K562 (cell line): ENCODE data around the gene RPS6KA4. TPM values are rescaled to one million over a fixed set of nuclear protein-coding genes. Genes with fewer than 3 reads are reported as not detected.

Experiments used
- CHAMP1 ChIP-seq: fragments of 450-650 bp; IDR thresholded peaks from 2 replicates; pipeline ENCODE4 v1.6.1; 2016; ENCODE audit warnings: mild to moderate bottlenecking
- ELF4 ChIP-seq: fragments of 450-650 bp; formaldehyde crosslinking; IDR thresholded peaks from 2 replicates; pipeline ENCODE4 v1.4.0; 2022; ENCODE audit warnings: missing genetic modification characterization
- ESRRA ChIP-seq: fragments of 450-650 bp; IDR thresholded peaks from 2 replicates; pipeline ENCODE4 v1.6.1; 2014; ENCODE audit warnings: low read depth, mild to moderate bottlenecking, moderate library complexity, borderline replicate concordance
- FOXP1 ChIP-seq: sonication (generic); formaldehyde crosslinking; IDR thresholded peaks from 2 replicates; pipeline ENCODE4 v1.8.0; 2022; ENCODE audit warnings: mild to moderate bottlenecking, missing genetic modification reagents
- GABPA ChIP-seq: fragments of 200-800 bp; sonication (Bioruptor generic); conservative IDR thresholded peaks from 2 replicates; pipeline ENCODE4 v1.6.1; 2016; ENCODE audit warnings: low read depth, missing genetic modification characterization, missing compliant biosample characterization
- GTF2E2 ChIP-seq: fragments of 200-800 bp; sonication (Bioruptor generic); IDR thresholded peaks from 2 replicates; pipeline ENCODE4 v1.6.1; 2016; ENCODE audit warnings: missing genetic modification characterization, missing compliant biosample characterization
- HNRNPL ChIP-seq: fragments of 200-400 bp; formaldehyde crosslinking; IDR thresholded peaks from 2 replicates; pipeline ENCODE4 v1.6.1; 2017; ENCODE audit warnings: low read depth, mild to moderate bottlenecking, low read length
- ILK ChIP-seq: fragments of 450-650 bp; IDR thresholded peaks from 2 replicates; pipeline ENCODE4 v1.6.1; 2016; ENCODE audit warnings: missing genetic modification characterization, low read depth, mild to moderate bottlenecking, missing compliant biosample characterization, moderate library complexity, borderline replicate concordance
- MAX ChIP-seq: sonication (generic); formaldehyde crosslinking; IDR thresholded peaks from 2 replicates; pipeline ENCODE4 v1.9.0; 2022; ENCODE audit warnings: mild to moderate bottlenecking, missing genetic modification reagents
- NRF1 ChIP-seq, 2 experiments: fragments of 450-650 bp; IDR thresholded peaks in 1 of 2; conservative IDR thresholded peaks in 1 of 2; 2 replicates each; pipeline ENCODE4 v1.6.1; 2014; ENCODE audit warnings: mild to moderate bottlenecking in 2 of 2
- PHB ChIP-seq: fragments of 250-450 bp; sonication (Bioruptor Pico); IDR thresholded peaks from 2 replicates; pipeline ENCODE4 v1.5.0; 2021
- RBM25 ChIP-seq: fragments of 200-400 bp; formaldehyde crosslinking; IDR thresholded peaks from 2 replicates; pipeline ENCODE4 v1.6.1; 2018; ENCODE audit warnings: low read length, low read depth, moderate library complexity; ENCODE audit not compliant: severe bottlenecking
- SMAD2 ChIP-seq: fragments of 150-350 bp; IDR thresholded peaks from 2 replicates; pipeline ENCODE4 v1.6.1; 2014; ENCODE audit warnings: low read depth, mild to moderate bottlenecking, low read length
- SP2 ChIP-seq: IDR thresholded peaks from 2 replicates; pipeline ENCODE4 v1.6.1; 2011; ENCODE audit warnings: mild to moderate bottlenecking, low read depth, low read length, moderate library complexity; ENCODE audit not compliant: poor library complexity, severe bottlenecking; ENCODE audit errors: extremely low read depth
- SUPT5H ChIP-seq: fragments of 450-650 bp; IDR thresholded peaks from 2 replicates; pipeline ENCODE4 v1.6.1; 2016
- TBP ChIP-seq: optimal IDR thresholded peaks from 2 replicates; pipeline ENCODE3; 2011; ENCODE audit warnings: low read depth, low read length, improper control_type of control experiment
- THRB ChIP-seq: fragments of 450-650 bp; formaldehyde crosslinking; conservative IDR thresholded peaks from 2 replicates; pipeline ENCODE4 v1.4.0; 2022; ENCODE audit warnings: mild to moderate bottlenecking, missing genetic modification characterization
- USF2 ChIP-seq: sonication (generic); formaldehyde crosslinking; IDR thresholded peaks from 2 replicates; pipeline ENCODE4 v1.5.0; 2020; ENCODE audit warnings: missing genetic modification reagents
- ZNF277 ChIP-seq: fragments of 250-450 bp; sonication (Bioruptor Pico); IDR thresholded peaks from 2 replicates; pipeline ENCODE4 v1.8.0; 2022; ENCODE audit warnings: inconsistent platforms, mild to moderate bottlenecking, moderate library complexity, borderline replicate concordance
- ZNF551 ChIP-seq: fragments of 250-450 bp; sonication (Bioruptor Pico); IDR thresholded peaks from 2 replicates; pipeline ENCODE4 v1.5.0; 2021; ENCODE audit warnings: mild to moderate bottlenecking, moderate library complexity
- ZNF561 ChIP-seq: fragments of 450-650 bp; formaldehyde crosslinking; conservative IDR thresholded peaks from 2 replicates; pipeline ENCODE4 v1.4.0; 2020; ENCODE audit warnings: mild to moderate bottlenecking, moderate library complexity
- ZNF699 ChIP-seq: fragments of 250-450 bp; sonication (Bioruptor Pico); IDR thresholded peaks from 2 replicates; pipeline ENCODE4 v1.8.0; 2021; ENCODE audit warnings: mild to moderate bottlenecking, moderate library complexity; ENCODE audit not compliant: insufficient replicate concordance
- polyA plus RNA-seq, 8 experiments: library from polyadenylated mRNA; depleted of rRNA in 4 of 8; stranded (reverse) in 5 of 8; unstranded in 3 of 8; fragments of >200 nt; fragmentation: Nextera tagmentation in 2 of 8; fragmentation: Illumina TruSeq in 1 of 8; extraction: Ambion mirVana in 2 of 8; extraction: Trizol in 1 of 8; gene quantifications; 2 replicates each; pipeline versions ENCODE4 v1.2.1 to v1.2.3, GENCODE V29; 2011 to 2014; ENCODE audit warnings: inconsistent platforms in 1 of 8, missing spikeins in 1 of 8
- total RNA-seq, 7 experiments: library from RNA; depleted of rRNA in 6 of 7; stranded (reverse); fragments of >200 nt in 6 of 7; fragmentation: Illumina TruSeq in 2 of 7; extraction: Trizol in 2 of 7; gene quantifications; 2 replicates each; pipeline versions ENCODE4 v1.2.1 to v1.2.3, GENCODE V29; 2011 to 2021; ENCODE audit warnings: low replicate concordance in 1 of 7

The RPS6KA4 gene
- total and polyA plus RNA-seq, 9 of the 15 experiments (the other 6 are each of a cell fraction or from before 2014, with no cell fraction given): 0.15 to 23.8 (median 9.8) TPM

- 0 out of 2 replicates have a peak, but pooled peaks have one; percentile 62 for TF ChIP-seq THRB
- TF ChIP-seq FOXP1 (CRISPR knock-in tag): 0 out of 2 replicates have a peak, but pooled peaks have one; percentile 53
- no peak for TF ChIP-seq ZNF277 (CRISPR knock-in tag)
- TF ChIP-seq ZNF561 (CRISPR knock-in tag): no peak
- no peak for TF ChIP-seq ILK
- TF ChIP-seq ZNF551 (CRISPR knock-in tag): no peak
- no peak for TF ChIP-seq ZNF699
- TF ChIP-seq ESRRA: no peak; the same call in 1 of the 2 replicates
- TF ChIP-seq USF2 (CRISPR knock-in tag): peak; percentile 99
- TF ChIP-seq MAX (CRISPR knock-in tag): peak; percentile 47; the same call in 1 of the 2 replicates
- TF ChIP-seq PHB (CRISPR knock-in tag): no peak
- TF ChIP-seq ELF4 (CRISPR knock-in tag): peak; percentile 67; the same call in 1 of the 2 replicates
- peak; percentile 24 for TF ChIP-seq TBP
- peak; percentile 89 for TF ChIP-seq RBM25
- peak; percentile 33; the same call in 1 of the 2 replicates for TF ChIP-seq CHAMP1
- TF ChIP-seq SUPT5H: peak; percentile 62
- no peak for TF ChIP-seq GTF2E2 (tag)
- peak in 1 of 2 experiments; percentile 39; a peak in 2 of 4 replicates for TF ChIP-seq NRF1 (conservative IDR thresholded peaks at IDR 0.05 in 1 of 2, IDR thresholded peaks at IDR 0.05 in 1 of 2)
- no peak for TF ChIP-seq SMAD2
- no peak for TF ChIP-seq GABPA
- peak; percentile 58 for TF ChIP-seq SP2
- no peak for TF ChIP-seq HNRNPL
These were observed 14.0 kb downstream of the RPS6KA4 start (continued) for GRCh38 chr11:64372802-64373597.
